ENCODE data around the gene RPS19.

DNA sequence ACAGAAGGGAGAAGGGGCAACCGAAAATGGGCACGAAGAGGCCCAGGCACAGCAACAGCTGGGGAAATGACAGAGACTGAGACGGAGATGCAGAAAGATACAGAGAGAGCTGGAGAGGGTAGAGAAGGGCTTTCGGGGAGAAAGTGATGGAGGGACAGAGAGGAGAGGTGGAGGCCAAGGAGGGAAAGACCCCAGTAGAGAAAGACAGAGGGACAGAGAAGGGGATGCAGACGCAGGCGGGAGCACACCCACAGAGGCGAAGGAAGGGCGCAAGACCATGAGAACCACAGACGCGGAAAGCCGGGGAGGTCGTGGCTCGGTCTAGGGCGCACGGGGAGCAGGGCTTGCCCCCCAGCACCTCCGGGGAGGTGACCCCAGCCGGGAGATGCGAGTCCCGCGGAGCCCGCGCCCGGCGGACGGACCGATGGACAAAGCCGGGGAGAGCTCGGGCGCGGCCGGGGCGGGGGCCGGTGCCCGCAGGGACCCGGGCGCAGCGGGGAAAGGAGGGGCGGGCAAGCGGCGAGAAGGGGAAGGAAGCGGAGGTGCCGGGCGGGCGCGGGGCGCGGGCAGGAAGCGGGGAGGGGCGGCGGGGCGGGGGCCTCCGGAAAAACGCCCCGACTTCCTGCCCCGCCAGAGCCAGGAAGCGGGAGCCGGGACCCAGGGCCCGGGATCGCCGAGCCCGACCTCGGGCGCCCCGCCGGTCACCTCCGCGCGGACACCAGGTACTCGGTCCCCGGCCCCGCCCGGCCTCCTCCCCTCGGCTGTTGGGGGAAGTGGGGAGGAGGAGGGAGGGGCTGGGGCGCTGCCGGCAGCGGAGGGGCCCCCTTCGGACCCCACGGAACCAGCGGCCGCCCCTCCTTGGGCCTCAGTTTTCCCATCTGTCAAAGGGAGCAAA, 22.8 kb downstream of the RPS19 start, which contains the start of gene ARHGEF1:
- TF ChIP-seq, protein P1, sequence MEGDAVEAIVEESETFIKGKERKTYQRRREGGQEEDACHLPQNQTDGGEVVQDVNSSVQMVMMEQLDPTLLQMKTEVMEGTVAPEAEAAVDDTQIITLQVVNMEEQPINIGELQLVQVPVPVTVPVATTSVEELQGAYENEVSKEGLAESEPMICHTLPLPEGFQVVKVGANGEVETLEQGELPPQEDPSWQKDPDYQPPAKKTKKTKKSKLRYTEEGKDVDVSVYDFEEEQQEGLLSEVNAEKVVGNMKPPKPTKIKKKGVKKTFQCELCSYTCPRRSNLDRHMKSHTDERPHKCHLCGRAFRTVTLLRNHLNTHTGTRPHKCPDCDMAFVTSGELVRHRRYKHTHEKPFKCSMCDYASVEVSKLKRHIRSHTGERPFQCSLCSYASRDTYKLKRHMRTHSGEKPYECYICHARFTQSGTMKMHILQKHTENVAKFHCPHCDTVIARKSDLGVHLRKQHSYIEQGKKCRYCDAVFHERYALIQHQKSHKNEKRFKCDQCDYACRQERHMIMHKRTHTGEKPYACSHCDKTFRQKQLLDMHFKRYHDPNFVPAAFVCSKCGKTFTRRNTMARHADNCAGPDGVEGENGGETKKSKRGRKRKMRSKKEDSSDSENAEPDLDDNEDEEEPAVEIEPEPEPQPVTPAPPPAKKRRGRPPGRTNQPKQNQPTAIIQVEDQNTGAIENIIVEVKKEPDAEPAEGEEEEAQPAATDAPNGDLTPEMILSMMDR (IDR thresholded peaks at IDR 0.05; ENCODE audit: low read depth, low read length, missing input control): no peak
- TF ChIP-seq HNF4A (conservative IDR thresholded peaks at IDR 0.05) (no peak), GABPA (IDR thresholded peaks at IDR 0.05 in 1 of 2, conservative IDR thresholded peaks at IDR 0.05 in 1 of 2) (no peak)
